ENCODE measurements around the gene LACRT. TPM values are rescaled to one million over a fixed set of nuclear protein-coding genes. Genes with fewer than 3 reads are reported as not detected.

Gene LACRT
- total RNA-seq, 1 donor from 2014 or later = not detected

DNA sequence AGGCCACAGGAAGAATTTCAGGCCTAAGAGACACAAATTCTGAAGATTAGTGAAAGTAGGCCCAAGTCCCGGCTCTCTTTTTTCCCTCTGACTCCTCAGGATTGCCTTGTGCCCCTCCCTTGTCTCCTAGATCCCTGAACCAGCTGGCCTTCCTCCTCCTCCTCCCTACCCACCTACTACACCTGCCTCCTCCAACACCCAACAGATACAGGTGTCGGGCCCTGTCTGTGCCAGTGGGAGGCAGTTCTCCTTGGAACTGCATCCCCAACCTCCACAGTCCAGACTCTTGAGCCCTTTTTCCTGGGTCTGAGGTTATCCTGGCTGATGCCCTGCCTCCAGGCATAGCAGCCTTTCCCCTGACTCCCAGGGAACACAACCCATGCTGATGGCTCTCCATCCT is 48.1 kb downstream of the LACRT start:
- no peak for TF ChIP-seq CTCF (conservative IDR thresholded peaks at IDR 0.05)
- Mint-ChIP-seq H3K4me3 (peak overlapping the region; percentile 76), H3K9me3 (no peaks in the 10 kb centered on the region), H3K27ac (peak overlapping the region; percentile 52), H3K27me3 (peaks cover 74% of the 10 kb centered on the region), H3K36me3 (no peaks in the 10 kb centered on the region), H3K4me1 (ENCODE audit: unreplicated experiment) (peaks cover 49% of the 10 kb centered on the region)
- no peak for DNase-seq (ENCODE audit: extremely low spot score, unreplicated experiment)

DNA sequence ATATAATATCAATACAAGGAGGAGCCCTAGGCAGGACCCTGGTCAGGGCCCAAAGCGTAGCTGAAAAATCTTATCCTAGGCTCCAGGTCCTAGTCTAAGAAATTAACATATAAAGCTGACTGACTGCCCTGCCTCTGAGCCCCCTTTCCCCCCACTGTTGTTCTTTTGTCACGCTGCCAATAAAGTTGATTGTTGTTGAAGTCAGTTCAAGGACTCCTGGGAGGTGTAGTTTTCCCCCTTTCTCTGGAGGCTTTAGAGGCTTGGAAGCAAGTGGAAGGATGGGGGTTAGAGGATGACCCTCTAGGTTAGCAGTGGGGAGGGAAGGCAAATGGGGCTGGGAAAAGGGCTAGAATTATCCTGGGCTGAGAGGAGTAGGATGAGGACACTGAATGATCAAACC is 49.5 kb downstream of the LACRT start:
- Mint-ChIP-seq H3K27ac (no peak overlapping the region), H3K27me3 (peaks cover 61% of the 10 kb centered on the region), H3K4me3 (peak overlapping the region; percentile 40), H3K4me1 (ENCODE audit: unreplicated experiment) (peaks cover 38% of the 10 kb centered on the region), H3K9me3 (no peaks in the 10 kb centered on the region), H3K36me3 (no peaks in the 10 kb centered on the region)
- no peak for DNase-seq (ENCODE audit: extremely low spot score, unreplicated experiment)
- TF ChIP-seq CTCF (conservative IDR thresholded peaks at IDR 0.05) = no peak

DNA sequence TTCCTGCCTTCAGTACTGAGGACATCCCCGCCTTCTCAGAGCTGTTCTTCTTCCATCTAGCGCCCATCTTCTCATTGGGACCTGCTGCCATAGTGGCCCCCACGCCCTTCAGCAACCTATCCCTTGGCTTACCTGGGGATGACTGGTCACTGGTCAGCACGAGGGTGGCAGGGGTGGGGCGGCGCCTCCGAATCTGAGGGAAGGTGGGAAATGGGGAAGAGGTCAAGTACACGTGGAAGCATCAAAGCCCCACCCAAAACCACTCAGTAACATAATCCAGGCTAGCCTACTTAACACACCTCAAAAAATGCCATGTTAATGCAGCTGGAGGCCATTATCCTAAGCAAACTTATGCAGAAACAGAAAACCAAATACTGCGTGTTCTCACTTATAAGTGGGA is 50.6 kb downstream of the LACRT start:
- DNase-seq (ENCODE audit: extremely low spot score, unreplicated experiment) = no peak
- no peak for TF ChIP-seq CTCF (conservative IDR thresholded peaks at IDR 0.05)
- Mint-ChIP-seq H3K4me3 (no peak overlapping the region), H3K9me3 (no peaks in the 10 kb centered on the region), H3K4me1 (ENCODE audit: unreplicated experiment) (peaks cover 33% of the 10 kb centered on the region), H3K27ac (no peak overlapping the region), H3K27me3 (peaks cover 55% of the 10 kb centered on the region), H3K36me3 (no peaks in the 10 kb centered on the region)

- Mint-ChIP-seq H3K27me3 (peaks cover 51% of the 10 kb centered on the region), H3K4me3 (no peak overlapping the region), H3K36me3 (no peaks in the 10 kb centered on the region), H3K4me1 (ENCODE audit: unreplicated experiment) (peaks cover 31% of the 10 kb centered on the region), H3K9me3 (no peaks in the 10 kb centered on the region), H3K27ac (no peak overlapping the region)
- no peak for DNase-seq (ENCODE audit: extremely low spot score, unreplicated experiment)
- TF ChIP-seq CTCF (conservative IDR thresholded peaks at IDR 0.05) = no peak
These were observed 51.0 kb downstream of the LACRT start for GRCh38 chr12:54583726-54584125.

GRCh38 chr12:54581412-54581811 is 53.3 kb downstream of the LACRT start:
- no peak for DNase-seq (ENCODE audit: extremely low spot score, unreplicated experiment)
- no peaks in the 10 kb centered on the region for H3K36me3 Mint-ChIP-seq
- peaks cover 39% of the 10 kb centered on the region for H3K27me3 Mint-ChIP-seq
- no peaks in the 10 kb centered on the region for H3K9me3 Mint-ChIP-seq
- H3K4me3 Mint-ChIP-seq = no peak overlapping the region
- H3K27ac Mint-ChIP-seq = no peak overlapping the region
- TF ChIP-seq CTCF (conservative IDR thresholded peaks at IDR 0.05) = no peak
- peaks cover 22% of the 10 kb centered on the region for H3K4me1 Mint-ChIP-seq (ENCODE audit: unreplicated experiment)

Other genes with a start within 250 kb of the LACRT start
- gene ITGA5, start 215.6 kb downstream of the LACRT start, total RNA-seq (ENCODE audit: low replicate concordance) = 2.5 and 25.9 TPM in 2 replicates
- not detected in 2 replicates for gene GTSF1, start 161.3 kb downstream of the LACRT start, total RNA-seq (ENCODE audit: low replicate concordance)
- not detected in 2 replicates for gene NCKAP1L, start 137.1 kb downstream of the LACRT start, total RNA-seq (ENCODE audit: low replicate concordance)
- gene PDE1B, start 85.3 kb downstream of the LACRT start, total RNA-seq (ENCODE audit: low replicate concordance) = 0.10 and 3.6 TPM in 2 replicates
- 24.9 and 43.3 TPM in 2 replicates for gene PPP1R1A, start 46.2 kb downstream of the LACRT start, total RNA-seq (ENCODE audit: low replicate concordance)
- gene DCD, start 13.5 kb upstream of the LACRT start, total RNA-seq (ENCODE audit: low replicate concordance) = not detected in 2 replicates
- not detected in 2 replicates for gene MUCL1, start 219.6 kb upstream of the LACRT start, total RNA-seq (ENCODE audit: low replicate concordance)